Measurements from ENCODE around the gene TRIM47.
"Not testable (repeated sequence)": the region's sequence is repeated elsewhere in the genome, so short reads cannot be mapped to it uniquely, and the experiment has no call there.

The TRIM47 gene

GRCh38 chr17:75869282-75870141 lies 8.9 kb downstream of the TRIM47 start:
- no peak for DNase-seq (ENCODE audit: low read depth)

- DNase-seq (ENCODE audit: low read depth), result not testable (repeated sequence)
Measured at GRCh38 chr17:75868730-75869281, 9.6 kb downstream of the TRIM47 start.

- DNase-seq (ENCODE audit: low read depth), result not testable (repeated sequence)
Measured at GRCh38 chr17:75865404-75866188, 12.8 kb downstream of the TRIM47 start.

DNA sequence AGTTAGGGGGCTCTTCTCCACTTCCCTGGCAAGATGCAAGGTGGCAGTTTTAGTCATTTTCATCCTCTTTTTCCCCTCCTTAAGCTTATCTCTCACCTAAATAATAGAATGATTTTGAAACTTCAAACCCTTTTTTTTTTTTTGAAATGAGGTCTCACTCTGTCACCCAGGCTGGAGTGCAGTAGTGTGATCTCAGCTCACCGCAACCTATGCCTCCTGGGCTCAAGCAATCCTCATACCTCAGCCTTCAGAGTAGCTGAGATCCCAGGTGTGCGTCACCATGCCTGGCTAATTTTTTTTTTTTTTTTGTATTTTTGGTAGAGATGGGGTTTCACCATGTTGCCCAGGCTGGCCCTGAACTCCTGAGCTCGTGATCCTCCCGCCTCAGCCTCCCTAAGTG lies 13.5 kb downstream of the TRIM47 start:
- DNase-seq (ENCODE audit: low read depth), result not testable (repeated sequence)

DNA sequence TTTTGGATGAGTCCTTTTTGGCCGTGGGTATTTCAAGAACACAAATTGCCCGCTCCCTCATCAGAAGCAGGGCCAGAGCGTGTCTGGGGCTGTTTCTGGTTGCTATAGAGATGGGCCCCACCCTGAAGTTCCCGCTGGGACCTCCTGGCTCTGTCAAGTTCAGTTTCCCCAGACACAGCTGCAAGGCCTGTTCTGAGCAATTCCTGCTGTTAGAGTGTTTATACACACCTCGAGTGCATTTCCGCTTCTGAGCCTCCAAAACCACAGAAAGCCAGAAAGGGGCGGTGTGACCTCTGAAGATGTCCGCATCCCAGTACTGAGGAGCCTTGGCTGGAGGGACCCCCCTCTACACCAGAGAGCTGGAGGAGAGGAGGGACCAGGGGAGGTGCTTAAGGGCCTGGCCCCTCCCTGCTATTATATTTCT lies 13.9 kb downstream of the TRIM47 start:
- DNase-seq (ENCODE audit: low read depth), result peak; percentile 28

DNA sequence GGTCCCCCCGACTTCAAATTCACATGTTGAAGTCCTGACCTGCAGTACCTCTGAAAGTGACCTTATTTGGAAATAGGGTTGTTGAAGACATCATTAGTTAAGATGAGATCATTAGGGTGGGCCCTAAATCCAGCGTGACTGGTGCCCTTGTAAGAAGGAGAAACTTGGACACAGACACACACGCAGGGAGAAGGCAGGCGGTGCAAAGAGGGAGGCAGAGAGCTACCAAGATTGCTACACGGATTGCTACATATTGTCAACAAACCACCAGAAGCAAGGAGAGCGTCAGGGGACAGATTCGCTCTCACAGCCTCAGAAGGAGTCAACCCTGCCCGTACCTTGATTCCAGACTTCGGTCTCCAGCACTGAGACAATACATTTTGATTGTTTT lies 16.5 kb downstream of the TRIM47 start:
- no peak for DNase-seq (ENCODE audit: low read depth)

- not testable (repeated sequence) for DNase-seq (ENCODE audit: low read depth)
Measured at GRCh38 chr17:75859358-75859757, 19.0 kb downstream of the TRIM47 start.

DNA sequence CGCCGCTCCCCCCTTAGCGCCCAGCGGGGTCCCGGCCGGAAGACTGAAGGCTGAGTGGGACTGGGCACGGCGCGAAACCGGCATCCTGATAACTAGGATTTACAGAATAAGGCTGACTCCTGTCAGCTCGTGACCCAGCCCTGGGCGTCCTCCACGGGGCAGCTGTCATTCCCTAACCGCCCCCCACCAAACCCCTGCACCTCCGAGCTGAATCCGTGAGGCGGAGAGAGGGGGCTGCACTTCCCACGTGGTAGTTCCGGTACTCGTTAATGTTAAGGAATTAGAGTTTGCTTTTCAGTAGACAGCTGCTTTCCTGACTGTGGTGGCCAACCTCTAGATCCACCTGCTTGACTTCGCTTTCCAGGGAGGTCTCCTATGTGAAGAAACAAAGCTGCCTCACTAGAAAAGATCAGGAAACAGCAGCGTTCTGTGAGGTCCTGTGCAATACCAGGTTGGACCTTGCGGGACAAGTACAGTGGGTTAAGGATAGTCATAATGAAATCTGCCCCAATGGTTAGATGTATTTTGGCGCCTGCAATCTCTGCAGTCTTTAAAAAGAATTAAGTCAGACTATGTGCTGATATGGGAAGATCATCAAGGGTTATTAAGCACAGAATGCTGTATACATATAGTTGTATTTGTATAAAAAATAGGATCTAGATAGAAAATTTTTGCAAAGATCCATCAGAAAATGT lies 22.2 kb downstream of the TRIM47 start:
- DNase-seq (ENCODE audit: low read depth), result no peak

GRCh38 chr17:75855310-75856061 lies 22.9 kb downstream of the TRIM47 start, which contains the start of gene WBP2:
Gene WBP2, minus strand, starts transcription at chr17:75855335. Its CDS starts 38 bp downstream, at chr17:75855297.
- peak; percentile 95 for DNase-seq (ENCODE audit: low read depth)

DNA sequence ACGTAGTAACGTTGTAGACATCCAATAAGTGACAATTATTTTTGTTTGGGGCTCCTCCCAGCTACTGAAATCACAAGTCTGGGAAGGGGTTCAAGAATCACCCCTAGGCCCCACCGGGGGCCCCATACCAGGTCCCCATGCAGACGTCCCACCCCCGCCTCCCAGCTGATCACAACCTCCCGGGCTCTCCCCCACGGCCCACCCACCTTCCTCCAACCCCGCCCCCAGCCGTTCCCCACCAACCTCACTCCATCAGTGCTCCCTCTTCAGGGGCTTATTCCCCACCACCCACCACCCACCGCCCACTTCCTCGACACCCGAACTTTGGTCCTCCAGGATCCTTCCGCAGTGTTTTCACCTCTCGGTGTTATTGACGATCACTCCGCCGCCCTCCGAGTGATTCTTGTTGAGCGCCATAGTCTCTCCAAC lies 23.5 kb downstream of the TRIM47 start:
- DNase-seq (ENCODE audit: low read depth), result no peak

DNA sequence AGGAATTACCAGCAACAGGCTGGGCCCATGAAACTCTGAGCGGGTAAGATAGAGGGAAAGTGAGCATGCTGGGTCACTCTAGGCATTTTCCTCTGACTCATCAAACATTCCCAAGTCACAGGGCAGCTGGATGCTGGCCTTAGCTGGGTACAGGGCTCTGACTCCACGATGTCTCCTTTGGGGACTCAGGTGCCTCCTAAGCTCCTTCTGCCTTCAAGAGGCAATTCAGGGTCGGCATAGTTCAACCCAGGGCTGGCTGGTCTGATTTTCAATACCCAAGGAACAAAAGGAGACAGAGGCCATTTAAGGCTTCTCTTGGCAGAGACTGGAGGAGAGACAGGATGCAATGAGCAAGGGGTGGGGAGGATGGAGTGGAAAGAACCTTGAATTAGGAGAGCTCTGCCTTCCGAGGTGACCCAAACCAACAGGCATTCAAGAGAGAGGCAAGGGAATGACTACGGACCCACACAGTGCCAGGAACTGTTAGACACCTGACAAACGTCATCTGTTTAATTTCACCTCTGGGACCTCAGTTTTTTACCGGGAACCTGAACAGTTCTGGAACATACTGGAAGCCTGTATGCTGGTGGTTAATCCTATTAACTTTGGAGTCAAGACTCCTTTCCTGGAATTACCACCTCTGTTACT lies 24.2 kb downstream of the TRIM47 start:
- no peak for DNase-seq (ENCODE audit: low read depth)

GRCh38 chr17:75853433-75853832 lies 24.9 kb downstream of the TRIM47 start:
- no peak for DNase-seq (ENCODE audit: low read depth)

GRCh38 chr17:75851693-75851991 lies 26.7 kb downstream of the TRIM47 start:
- DNase-seq (ENCODE audit: low read depth), result not testable (repeated sequence)

DNA sequence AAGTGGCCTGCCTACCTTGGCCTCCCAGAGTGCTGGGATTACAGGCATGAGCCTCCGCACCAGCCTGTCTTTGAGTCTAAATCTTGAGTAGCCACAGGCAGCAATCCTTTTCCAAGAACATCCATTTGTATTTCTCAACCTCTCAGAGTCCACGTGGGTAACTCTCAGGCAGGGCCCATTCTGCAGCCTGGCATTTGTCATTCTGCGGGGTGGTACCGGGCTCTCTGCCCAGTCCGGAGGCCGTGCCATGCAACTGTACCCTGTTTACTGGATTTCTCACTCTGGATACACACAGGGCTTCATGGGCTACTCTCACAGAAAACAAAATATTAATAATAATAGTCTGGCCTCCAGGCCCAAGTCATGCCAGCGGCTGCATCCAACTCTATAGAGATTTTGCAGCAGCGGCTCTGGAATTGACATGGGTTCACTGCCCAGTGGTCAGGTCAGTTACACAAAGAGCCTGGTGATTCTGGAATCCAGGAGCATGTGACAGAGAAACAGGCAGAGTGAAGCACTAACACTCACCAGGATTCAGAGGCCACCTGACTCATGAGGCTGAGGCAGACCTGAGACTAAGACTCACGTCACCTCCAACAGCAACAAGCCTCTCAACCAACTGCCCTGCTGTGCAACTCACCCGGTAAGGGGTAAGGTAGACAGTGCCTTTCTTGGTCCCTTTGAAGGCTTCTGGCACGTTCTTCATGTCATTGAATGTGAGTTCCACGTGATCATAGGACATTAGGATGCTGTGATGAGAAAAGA lies 27.3 kb downstream of the TRIM47 start:
- DNase-seq (ENCODE audit: low read depth), result no peak

GRCh38 chr17:75849724-75850123 lies 28.7 kb downstream of the TRIM47 start:
- DNase-seq (ENCODE audit: low read depth), result no peak

GRCh38 chr17:75849279-75849646 lies 29.1 kb downstream of the TRIM47 start:
- DNase-seq (ENCODE audit: low read depth), result no peak

GRCh38 chr17:75848523-75849278 lies 29.7 kb downstream of the TRIM47 start:
- DNase-seq (ENCODE audit: low read depth), result peak; percentile 70

- DNase-seq (ENCODE audit: low read depth), result no peak
Measured at GRCh38 chr17:75847614-75848522, 30.5 kb downstream of the TRIM47 start.
